Smooth muscle cell (in vitro differentiated cells): ENCODE data around the gene VSIR. TPM values are rescaled to one million over a fixed set of nuclear protein-coding genes. Genes with fewer than 3 reads are reported as not detected.

Experiments used
- DNase-seq: peaks from one replicate; lab custom pipeline; 2025; ENCODE audit not compliant: unreplicated experiment; lab: John Stamatoyannopoulos, UW
- H2AFZ ChIP-seq: fragments of 200-600 bp; sonication (generic); 2 replicates; pipeline ENCODE4 v1.6.0; 2016; ENCODE audit warnings: antibody characterized with exemption, low read depth, mild to moderate bottlenecking
- H3F3A ChIP-seq: fragments of 200-600 bp; sonication (generic); 2 replicates; pipeline ENCODE4 v1.6.0; 2017; ENCODE audit warnings: antibody characterized with exemption, low read depth
- H3K27ac ChIP-seq: fragments of 200-600 bp; sonication (generic); 2 replicates; pipeline ENCODE4 v1.5.1; 2016; ENCODE audit warnings: low read depth, mild to moderate bottlenecking
- H3K27me3 ChIP-seq: fragments of 200-600 bp; sonication (generic); 2 replicates; pipeline ENCODE4 v1.6.1; 2016; ENCODE audit warnings: low read depth, mild to moderate bottlenecking
- H3K36me3 ChIP-seq: fragments of 200-600 bp; sonication (generic); 2 replicates; pipeline ENCODE4 v1.5.1; 2016; ENCODE audit warnings: low read depth
- H3K4me1 ChIP-seq: fragments of 200-600 bp; sonication (generic); 2 replicates; pipeline ENCODE4 v1.5.1; 2016; ENCODE audit warnings: low read depth
- H3K4me2 ChIP-seq: fragments of 200-600 bp; sonication (generic); 2 replicates; pipeline ENCODE4 v1.6.0; 2016; ENCODE audit warnings: mild to moderate bottlenecking
- H3K4me3 ChIP-seq: fragments of 200-600 bp; sonication (generic); 2 replicates; pipeline ENCODE4 v1.5.1; 2016; ENCODE audit warnings: mild to moderate bottlenecking
- H3K79me2 ChIP-seq: fragments of 200-600 bp; sonication (generic); 2 replicates; pipeline ENCODE4 v1.6.0; 2016; ENCODE audit warnings: low read depth, mild to moderate bottlenecking
- H3K9ac ChIP-seq: fragments of 200-600 bp; sonication (generic); 2 replicates; pipeline ENCODE4 v1.6.0; 2016; ENCODE audit warnings: low read depth
- H3K9me3 ChIP-seq: fragments of 200-600 bp; sonication (generic); replicated peaks from 2 replicates; pipeline ENCODE4 v1.5.1; 2016; ENCODE audit warnings: low read depth
- H4K20me1 ChIP-seq: fragments of 200-600 bp; sonication (generic); 2 replicates; pipeline ENCODE4 v1.6.0; 2016; ENCODE audit warnings: low read depth
- whole genome bisulfite sequencing: methylation state at CpG from one replicate; pipeline ENCODE4 v1.1.7; 2016; ENCODE audit warnings: low lambda C conversion rate; 5-methylcytosine and 5-hydroxymethylcytosine counted together
- polyA plus RNA-seq: library from polyadenylated mRNA; unstranded; fragments of >200 nt; fragmentation: Nextera tagmentation; extraction: Ambion mirVana; gene quantifications from 2 replicates; pipeline ENCODE4 v1.2.1, GENCODE V29; 2016
- total RNA-seq: library from RNA; depleted of rRNA; stranded (reverse); fragments of >200 nt; gene quantifications from 2 replicates; pipeline ENCODE4 v1.2.3, GENCODE V29; 2014
- TF ChIP-seq, protein P1 (sequence below): fragments of 200-600 bp; sonication (generic); IDR thresholded peaks from 2 replicates; pipeline ENCODE4 v1.5.1; 2017; ENCODE audit warnings: borderline replicate concordance, mild to moderate bottlenecking, antibody characterized with exemption; ENCODE audit not compliant: insufficient read depth, poor library complexity, severe bottlenecking

VSIR gene
- total and polyA plus RNA-seq, 2 experiments from 2014 or later = 3.6 TPM

DNA sequence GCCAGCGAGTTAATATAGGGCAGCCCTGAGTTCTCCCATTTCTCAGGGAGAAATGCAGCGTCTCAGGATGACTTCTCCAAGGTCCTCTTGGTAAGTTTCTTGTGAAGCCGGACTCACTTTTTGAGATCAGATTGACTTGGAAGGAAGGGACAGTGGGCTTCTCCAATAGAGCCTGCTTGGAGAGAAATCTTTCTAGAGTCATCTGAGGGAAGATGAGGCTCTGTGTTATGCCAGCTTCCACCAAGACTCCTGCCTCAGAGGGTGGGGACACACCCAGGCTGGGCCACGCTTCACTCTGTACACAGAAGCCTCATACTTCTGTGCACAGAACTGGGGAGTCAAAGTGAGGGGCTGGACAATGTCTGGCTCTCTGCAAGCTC lies 59.3 kb downstream of the VSIR start:
- TF ChIP-seq, protein P1, sequence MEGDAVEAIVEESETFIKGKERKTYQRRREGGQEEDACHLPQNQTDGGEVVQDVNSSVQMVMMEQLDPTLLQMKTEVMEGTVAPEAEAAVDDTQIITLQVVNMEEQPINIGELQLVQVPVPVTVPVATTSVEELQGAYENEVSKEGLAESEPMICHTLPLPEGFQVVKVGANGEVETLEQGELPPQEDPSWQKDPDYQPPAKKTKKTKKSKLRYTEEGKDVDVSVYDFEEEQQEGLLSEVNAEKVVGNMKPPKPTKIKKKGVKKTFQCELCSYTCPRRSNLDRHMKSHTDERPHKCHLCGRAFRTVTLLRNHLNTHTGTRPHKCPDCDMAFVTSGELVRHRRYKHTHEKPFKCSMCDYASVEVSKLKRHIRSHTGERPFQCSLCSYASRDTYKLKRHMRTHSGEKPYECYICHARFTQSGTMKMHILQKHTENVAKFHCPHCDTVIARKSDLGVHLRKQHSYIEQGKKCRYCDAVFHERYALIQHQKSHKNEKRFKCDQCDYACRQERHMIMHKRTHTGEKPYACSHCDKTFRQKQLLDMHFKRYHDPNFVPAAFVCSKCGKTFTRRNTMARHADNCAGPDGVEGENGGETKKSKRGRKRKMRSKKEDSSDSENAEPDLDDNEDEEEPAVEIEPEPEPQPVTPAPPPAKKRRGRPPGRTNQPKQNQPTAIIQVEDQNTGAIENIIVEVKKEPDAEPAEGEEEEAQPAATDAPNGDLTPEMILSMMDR = no peak
- peak overlapping the region; percentile 40 for H3K4me2 ChIP-seq

DNA sequence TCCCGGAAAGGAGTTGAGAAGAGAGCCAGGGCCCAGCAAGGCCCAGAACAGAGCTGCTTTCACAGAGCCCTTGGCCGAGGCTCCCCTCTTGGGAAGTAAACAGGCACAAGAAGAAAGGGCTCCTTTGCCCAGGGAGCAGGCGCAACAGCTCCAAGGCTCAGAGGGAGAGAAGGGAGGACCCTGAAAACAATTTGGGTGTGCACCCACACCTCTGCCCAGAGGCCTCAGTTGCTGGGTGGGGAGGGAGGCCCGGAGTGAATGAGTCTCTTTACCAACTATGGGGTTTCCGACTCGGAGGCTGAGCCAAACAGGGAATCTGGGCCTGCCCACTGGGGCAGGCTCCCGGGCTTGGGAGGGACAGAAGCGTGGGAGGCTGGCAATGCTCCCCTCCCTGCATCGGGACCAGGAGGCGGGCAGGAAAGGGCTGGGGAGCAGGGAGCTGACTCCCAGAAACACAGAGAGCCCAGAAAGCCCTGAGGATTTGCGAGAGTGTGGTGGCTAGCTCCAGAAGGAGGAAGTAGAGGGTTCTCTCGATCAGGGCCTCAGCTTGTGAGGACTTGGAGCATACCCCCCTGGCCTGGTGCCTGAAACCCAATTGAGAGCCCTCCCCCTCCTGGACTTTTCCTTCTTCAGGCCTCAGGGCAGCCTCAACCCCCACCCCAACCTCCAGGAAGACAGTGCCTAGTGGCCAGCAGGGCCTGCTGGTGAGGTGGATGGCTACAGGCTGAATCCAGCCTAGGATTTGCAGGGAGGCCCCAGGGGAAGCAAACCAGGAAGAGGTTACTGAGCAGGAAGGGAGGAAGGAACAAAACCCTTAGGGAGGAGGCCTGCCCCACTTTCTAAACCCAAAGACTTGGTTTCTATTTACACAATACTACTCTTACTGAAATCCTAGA lies 59.9 kb downstream of the VSIR start:
- Histone ChIP-seq H3K4me2 (peak overlapping the region; percentile 40), H3F3A (no peaks in the 10 kb centered on the region), H3K79me2 (no peaks in the 10 kb centered on the region), H3K27ac (peak overlapping the region; percentile 19), H3K27me3 (no peaks in the 10 kb centered on the region), H3K9me3 (no peaks in the 10 kb centered on the region), H3K4me1 (peaks cover 11% of the 10 kb centered on the region), H2AFZ (peak overlapping the region; percentile 77), H4K20me1 (no peaks in the 10 kb centered on the region), H3K36me3 (no peaks in the 10 kb centered on the region), H3K4me3 (no peak overlapping the region), H3K9ac (no peak overlapping the region)
- DNase-seq = peak; percentile 30
- TF ChIP-seq, protein P1 = no peak
- WGBS = 62% methylated on average over 12 of the region's 12 CpGs

More for the DNA sequence above, 59.3 kb downstream of the VSIR start:
- 94% methylated on average over 4 of the region's 4 CpGs for WGBS
- Histone ChIP-seq H3K36me3 (no peaks in the 10 kb centered on the region), H3K9ac (no peak overlapping the region), H3K79me2 (no peaks in the 10 kb centered on the region), H3K27me3 (no peaks in the 10 kb centered on the region), H4K20me1 (no peaks in the 10 kb centered on the region), H2AFZ (peak overlapping the region; percentile 77), H3K4me3 (no peak overlapping the region), H3K9me3 (no peaks in the 10 kb centered on the region), H3K4me1 (peaks cover 11% of the 10 kb centered on the region), H3F3A (no peaks in the 10 kb centered on the region), H3K27ac (peak overlapping the region; percentile 19)
- DNase-seq = no peak

DNA sequence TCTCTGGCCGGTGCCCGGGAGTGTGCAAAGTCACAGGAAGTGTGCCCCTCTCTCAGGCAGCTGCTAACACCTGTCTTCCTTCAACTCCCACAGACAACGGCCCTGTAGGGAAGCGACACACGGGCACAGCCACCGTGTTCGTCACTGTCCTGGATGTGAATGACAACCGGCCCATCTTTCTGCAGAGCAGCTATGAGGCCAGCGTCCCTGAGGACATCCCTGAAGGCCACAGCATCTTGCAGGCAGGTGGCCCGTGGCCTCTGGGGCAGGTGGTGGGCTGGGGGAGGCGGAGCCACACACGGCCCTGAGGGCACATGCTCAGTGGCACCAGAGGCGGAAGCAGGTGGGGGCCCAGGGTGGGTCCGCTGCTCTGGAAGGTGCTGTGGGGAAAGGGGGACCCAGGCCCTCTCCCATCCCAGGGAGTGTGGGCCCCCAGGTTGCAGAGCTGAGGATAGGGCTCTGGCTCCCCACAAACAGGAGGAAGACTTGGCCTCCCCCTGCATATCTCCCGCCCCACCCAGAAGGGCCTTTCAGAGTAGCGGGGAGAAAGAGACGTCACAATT lies 60.7 kb downstream of the VSIR start:
- peak overlapping the region; percentile 77 for H2AFZ ChIP-seq
- H4K20me1 ChIP-seq = no peaks in the 10 kb centered on the region
- H3K9me3 ChIP-seq = no peaks in the 10 kb centered on the region
- no peak overlapping the region for H3K9ac ChIP-seq
- no peak for DNase-seq
- WGBS = 88% methylated on average over 17 of the region's 17 CpGs
- H3K4me1 ChIP-seq = peaks cover 11% of the 10 kb centered on the region
- H3K4me3 ChIP-seq = no peak overlapping the region
- TF ChIP-seq, protein P1 = no peak
- H3K79me2 ChIP-seq = no peaks in the 10 kb centered on the region
- no peaks in the 10 kb centered on the region for H3K27me3 ChIP-seq
- H3F3A ChIP-seq = no peaks in the 10 kb centered on the region
- H3K4me2 ChIP-seq = no peak overlapping the region
- no peaks in the 10 kb centered on the region for H3K36me3 ChIP-seq
- no peak overlapping the region for H3K27ac ChIP-seq
